Lung (tissue), 16 donors: ENCODE results near the gene PPA2. TPM values are rescaled to one million over a fixed set of nuclear protein-coding genes. Genes with fewer than 3 reads are reported as not detected.
A peak's percentile ranks its signal among the peaks of the same experiment; 100 is the strongest.

Experiments used
- ATAC-seq: fragments of 200-7000 bp; cut with Tn5 transposase; one replicate; pipeline ENCODE4 v1.9.1; 2020; ENCODE audit warnings: moderate number of reproducible peaks; ENCODE audit not compliant: insufficient read depth, low FRiP score
- DNase-seq, 3 donors: peaks; one replicate each; pipeline ENCODE4 v3.0.0-alpha.2; 2013 to 2017
- H3K27ac ChIP-seq, 2 donors: one replicate each; pipeline ENCODE4 v1.5.1; 2013; ENCODE audit warnings: mild to moderate bottlenecking in 2 of 2, moderate library complexity in 2 of 2, control low read depth in 1 of 2, inconsistent platforms in 1 of 2, low read depth in 1 of 2, low read length in 1 of 2
- H3K27me3 ChIP-seq, 3 donors: one replicate each; pipeline ENCODE4 v1.5.1; 2013; ENCODE audit warnings: low read length in 2 of 3; ENCODE audit not compliant: control insufficient read depth in 3 of 3, insufficient read depth in 3 of 3
- H3K36me3 ChIP-seq, 4 donors: one replicate each; pipeline ENCODE4 v1.5.1; 2013; ENCODE audit warnings: low read length in 4 of 4, mild to moderate bottlenecking in 1 of 4, moderate library complexity in 1 of 4; ENCODE audit not compliant: control insufficient read depth in 4 of 4, insufficient read depth in 4 of 4
- H3K4me1 ChIP-seq, 5 donors: one replicate each; pipeline ENCODE4 v1.5.1; 2013; ENCODE audit warnings: low read length in 5 of 5, mild to moderate bottlenecking in 2 of 5, moderate library complexity in 1 of 5; ENCODE audit not compliant: control insufficient read depth in 5 of 5, insufficient read depth in 5 of 5
- H3K4me3 ChIP-seq: one replicate; pipeline ENCODE4 v1.5.1; 2013; ENCODE audit warnings: mild to moderate bottlenecking, control low read depth, moderate library complexity
- H3K9ac ChIP-seq, 2 donors: one replicate each; pipeline ENCODE4 v1.5.1; 2013; ENCODE audit warnings: low read length in 2 of 2, control low read depth in 1 of 2; ENCODE audit not compliant: insufficient read depth in 1 of 2
- H3K9me3 ChIP-seq, 4 donors: one replicate each; pipeline ENCODE4 v1.5.1; 2013; ENCODE audit warnings: low read length in 3 of 4, mild to moderate bottlenecking in 1 of 4, moderate library complexity in 1 of 4; ENCODE audit not compliant: control insufficient read depth in 4 of 4, insufficient read depth in 3 of 4
- CTCF ChIP-seq: IDR thresholded peaks from 2 replicates; pipeline ENCODE4 v1.5.1; 2012; ENCODE audit warnings: mild to moderate bottlenecking; ENCODE audit errors: control extremely low read depth, extremely low read depth
- WGBS, 2 donors: extraction: QIAGEN DNeasy Blood & Tissue Kit; methylation state at CpG; one replicate each; pipeline ENCODE4 v1.1.7; 2013; 5-methylcytosine and 5-hydroxymethylcytosine counted together
- long read RNA-seq, 5 donors: transcript quantifications; one replicate each; lab custom pipeline, GENCODE V29; 2026
- polyA plus RNA-seq, 2 donors: library from polyadenylated mRNA; stranded (reverse); fragments of 200-250 nt; gene quantifications; one replicate each; pipeline ENCODE4 v1.2.1, GENCODE V29; 2013
- total RNA-seq, 2 donors: library from RNA; depleted of rRNA in 1 of 2; stranded (reverse); fragments of >200 nt in 1 of 2; gene quantifications; one replicate each; pipeline ENCODE4 v1.2.1, GENCODE V29; 2014 to 2021
- donor health status: control.
- donor health status: control.
- donor health status: Bipolar disorder and iron deficiency.
- donor health status: healthy.
- donor health status: DM: yes; HTN: yes; CAD: no.

PPA2 gene
- total RNA-seq (100 to 1,000 TPM in 1 of 2 donors, 10 to 100 TPM in 1; 80.1 to 114 TPM), polyA plus RNA-seq (10 to 100 TPM; 70.0 to 74.1 TPM)
- long read RNA-seq, donor 1, transcript PPA2-201 (12 exons, 1,684 nt), result major isoform, 36 of 46 reads
- long read RNA-seq, donor 1, partial matches to known transcripts, result 0 of 46 reads
- long read RNA-seq, donor 1, other reads (novel, unspliced or antisense), result 0 of 46 reads
- long read RNA-seq, donor 2, transcript PPA2-201 (12 exons, 1,684 nt), result major isoform, 15 of 19 reads
- long read RNA-seq, donor 2, partial matches to known transcripts, result 0 of 19 reads
- long read RNA-seq, donor 2, other reads (novel, unspliced or antisense), result 0 of 19 reads
- long read RNA-seq, donor 3, transcript PPA2-201 (12 exons, 1,684 nt), result major isoform, 15 of 20 reads
- long read RNA-seq, donor 3, partial matches to known transcripts, result 0 of 20 reads
- long read RNA-seq, donor 3, other reads (novel, unspliced or antisense), result 0 of 20 reads
- long read RNA-seq, donor 4, transcript PPA2-201 (12 exons, 1,684 nt), result major isoform, 17 of 24 reads
- long read RNA-seq, donor 4, partial matches to known transcripts, result 6 of 24 reads
- long read RNA-seq, donor 4, other reads (novel, unspliced or antisense), result 0 of 24 reads
- long read RNA-seq, donor 5, transcript PPA2-201 (12 exons, 1,684 nt), result major isoform, 30 of 38 reads
- long read RNA-seq, donor 5, partial matches to known transcripts, result 0 of 38 reads
- long read RNA-seq, donor 5, other reads (novel, unspliced or antisense), result 0 of 38 reads

- H3K4me3 ChIP-seq, result peak within 1 kb of the TSS; percentile 97
- peaks cover 4 to 20% (median 8%) of the 10 kb centered on the region in 5 donors for H3K4me1 ChIP-seq
- peak within 1 kb of the TSS; percentile 96 to 100 for H3K27ac ChIP-seq
- peak; percentile 94 for ATAC-seq
- no peaks in the 10 kb centered on the region for H3K9me3 ChIP-seq
- 0 to 1% methylated on average over 55 to 72 of the region's 72 CpGs for WGBS, 2 donors
- H3K36me3 ChIP-seq, result peaks cover 0 to 5% (median 0%) of the 10 kb centered on the region in 4 donors
- H3K27me3 ChIP-seq, result no peaks in the 10 kb centered on the region
- H3K9ac ChIP-seq, result peak within 1 kb of the TSS; percentile 85 to 99
- TF ChIP-seq CTCF, result no peak
- DNase-seq, result peak; percentile 89 to 94 (median 93)
These were observed at the start of gene PPA2 for GRCh38 chr4:105473324-105474098. TSS of gene PPA2 (minus strand) at chr4:105474062. CDS start at chr4:105474050, 12 bp downstream.

GRCh38 chr4:105520819-105521790, 47.2 kb upstream of the PPA2 start:
- H3K36me3 ChIP-seq, result no peaks in the 10 kb centered on the region
- no peak overlapping the region for H3K4me3 ChIP-seq
- H3K9ac ChIP-seq, result no peak overlapping the region
- no peaks in the 10 kb centered on the region for H3K4me1 ChIP-seq
- 14 to 39% methylated on average over 3 of the region's 3 CpGs for WGBS, 2 donors
- H3K27me3 ChIP-seq, result no peaks in the 10 kb centered on the region
- TF ChIP-seq CTCF, result peak; percentile 16
- H3K9me3 ChIP-seq, result no peaks in the 10 kb centered on the region
- ATAC-seq, result peak; percentile 88
- peak; percentile 50 to 81 (median 78) for DNase-seq
- no peak overlapping the region for H3K27ac ChIP-seq

GRCh38 chr4:105510245-105510644, 36.4 kb upstream of the PPA2 start:
- H3K9me3 ChIP-seq, result no peaks in the 10 kb centered on the region
- ATAC-seq, result no peak
- DNase-seq, result no peak
- H3K9ac ChIP-seq, result no peak overlapping the region
- no peak for TF ChIP-seq CTCF
- no peaks in the 10 kb centered on the region for H3K36me3 ChIP-seq
- no peaks in the 10 kb centered on the region for H3K4me1 ChIP-seq
- no peak overlapping the region for H3K27ac ChIP-seq
- 76 to 87% methylated on average over 2 of the region's 2 CpGs for WGBS, 2 donors
- H3K27me3 ChIP-seq, result no peaks in the 10 kb centered on the region
- H3K4me3 ChIP-seq, result no peak overlapping the region
